ENCODE results near the gene ENDOD1. TPM values are rescaled to one million over a fixed set of nuclear protein-coding genes. Genes with fewer than 3 reads are reported as not detected.
"Not testable (repeated sequence)": the region's sequence is repeated elsewhere in the genome, so short reads cannot be mapped to it uniquely, and the experiment has no call there.

Gene ENDOD1
- total and polyA plus RNA-seq, 3 donors from 2014 or later: 28.9 to 71.8 (median 55.6) TPM

GRCh38 chr11:95045812-95046211 lies 43.8 kb upstream of the ENDOD1 start:
- no peak for TF ChIP-seq POLR2A (IDR thresholded peaks at IDR 0.05)
- TF ChIP-seq CTCF (IDR thresholded peaks at IDR 0.05): no peak
- H3K36me3 ChIP-seq (ENCODE audit: low read depth, missing control alignments): no peaks in the 10 kb centered on the region
- DNase-seq: no peak
- no peaks in the 10 kb centered on the region for H3K4me1 ChIP-seq
- H3K27ac ChIP-seq: no peak overlapping the region
- intact Hi-C loops (cut with DNase I; ENCODE audit: low total_unique reads): no loop called here
- no peak overlapping the region for H3K4me3 ChIP-seq
- H3K27me3 ChIP-seq: no peaks in the 10 kb centered on the region
- no peaks in the 10 kb centered on the region for H3K9me3 ChIP-seq

- H3K27me3 ChIP-seq; H3K4me3 ChIP-seq; intact Hi-C loops (cut with DNase I; ENCODE audit: low total_unique reads); H3K27ac ChIP-seq; DNase-seq; H3K4me1 ChIP-seq; H3K9me3 ChIP-seq; H3K36me3 ChIP-seq (ENCODE audit: low read depth, missing control alignments): not testable (repeated sequence)
- 47 to 56% methylated on average over 2 to 3 of the region's 3 CpGs for WGBS, 2 donors
Measured at GRCh38 chr11:95049122-95049521, 40.5 kb upstream of the ENDOD1 start, which contains the start of gene KDM4F. TSS of gene KDM4F (plus strand) at chr11:95049422.

GRCh38 chr11:95050595-95051202 lies 38.9 kb upstream of the ENDOD1 start:
- H3K36me3 ChIP-seq (ENCODE audit: low read depth, missing control alignments): no peaks in the 10 kb centered on the region
- H3K9me3 ChIP-seq: no peaks in the 10 kb centered on the region
- 86 to 91% methylated on average over 22 of the region's 22 CpGs for WGBS, 2 donors
- no peaks in the 10 kb centered on the region for H3K27me3 ChIP-seq
- no peak overlapping the region for H3K27ac ChIP-seq
- no peaks in the 10 kb centered on the region for H3K4me1 ChIP-seq
- no peak for TF ChIP-seq POLR2A (IDR thresholded peaks at IDR 0.05)
- no peak for TF ChIP-seq CTCF (IDR thresholded peaks at IDR 0.05)
- intact Hi-C loops (cut with DNase I; ENCODE audit: low total_unique reads): no loop called here
- no peak overlapping the region for H3K4me3 ChIP-seq
- DNase-seq: no peak

- no peak overlapping the region for H3K27ac ChIP-seq
- H3K4me3 ChIP-seq: no peak overlapping the region
- TF ChIP-seq CTCF (IDR thresholded peaks at IDR 0.05): no peak
- TF ChIP-seq POLR2A (IDR thresholded peaks at IDR 0.05): no peak
- WGBS, 2 donors: 89 to 98% methylated on average over 2 of the region's 2 CpGs
- H3K4me1 ChIP-seq: no peaks in the 10 kb centered on the region
- H3K9me3 ChIP-seq: no peaks in the 10 kb centered on the region
- no peaks in the 10 kb centered on the region for H3K36me3 ChIP-seq (ENCODE audit: low read depth, missing control alignments)
- intact Hi-C loops (cut with DNase I; ENCODE audit: low total_unique reads): no loop called here
- no peak for DNase-seq
- H3K27me3 ChIP-seq: no peaks in the 10 kb centered on the region
Measured at GRCh38 chr11:95054356-95054755, 35.3 kb upstream of the ENDOD1 start.

GRCh38 chr11:95055283-95055897 lies 34.3 kb upstream of the ENDOD1 start:
- Histone ChIP-seq H3K36me3 (ENCODE audit: low read depth, missing control alignments) (no peaks in the 10 kb centered on the region), H3K4me3 (no peak overlapping the region), H3K4me1 (no peaks in the 10 kb centered on the region), H3K9me3 (no peaks in the 10 kb centered on the region), H3K27ac (no peak overlapping the region), H3K27me3 (no peaks in the 10 kb centered on the region)
- TF ChIP-seq POLR2A (IDR thresholded peaks at IDR 0.05) (no peak), CTCF (IDR thresholded peaks at IDR 0.05) (no peak)
- WGBS, 2 donors: 45 to 46% methylated on average over 2 of the region's 2 CpGs
- no peak for DNase-seq
- intact Hi-C loops (cut with DNase I; ENCODE audit: low total_unique reads): no loop called here
